HepG2 (cell line): ENCODE measurements around the gene GGCT. TPM values are rescaled to one million over a fixed set of nuclear protein-coding genes. Genes with fewer than 3 reads are reported as not detected.

Source experiments
- ATF7 ChIP-seq, 2 experiments: fragments of 450-650 bp in 1 of 2; sonication (generic) in 1 of 2; formaldehyde crosslinking in 1 of 2; IDR thresholded peaks; 2 replicates each; pipeline versions ENCODE4 v1.4.0 to v1.6.1; 2016 to 2020; ENCODE audit warnings: antibody characterized with exemption in 1 of 2, mild to moderate bottlenecking in 1 of 2, missing genetic modification reagents in 1 of 2
- GZF1 ChIP-seq: sonication (generic); formaldehyde crosslinking; IDR thresholded peaks from 2 replicates; pipeline ENCODE4 v1.5.1; 2020; ENCODE audit warnings: mild to moderate bottlenecking, missing genetic modification reagents
- HMGA1 ChIP-seq: sonication (generic); formaldehyde crosslinking; conservative IDR thresholded peaks from 2 replicates; pipeline ENCODE4 v1.4.0; 2020; ENCODE audit warnings: missing genetic modification reagents
- HOXA3 ChIP-seq: sonication (generic); formaldehyde crosslinking; IDR thresholded peaks from 2 replicates; pipeline ENCODE4 v1.5.0; 2020; ENCODE audit warnings: missing genetic modification reagents
- MAZ ChIP-seq, 2 experiments: sonication (generic) in 1 of 2; formaldehyde crosslinking in 1 of 2; IDR thresholded peaks; 2 replicates each; pipeline versions ENCODE4 v1.5.0 to v1.6.1; 2012 to 2020; ENCODE audit warnings: low read depth in 2 of 2, mild to moderate bottlenecking in 2 of 2, borderline replicate concordance in 1 of 2, improper control_type of control experiment in 1 of 2, low read length in 1 of 2, missing genetic modification reagents in 1 of 2, moderate library complexity in 1 of 2
- RNF2 ChIP-seq: fragments of 450-650 bp; conservative IDR thresholded peaks from 2 replicates; pipeline ENCODE4 v1.6.1; 2016; ENCODE audit warnings: low read depth
- SALL2 ChIP-seq: sonication (generic); formaldehyde crosslinking; IDR thresholded peaks from 2 replicates; pipeline ENCODE4 v1.8.1; 2023; ENCODE audit warnings: mild to moderate bottlenecking, missing genetic modification reagents, inconsistent platforms
- SIN3B ChIP-seq: fragments of 150-350 bp; IDR thresholded peaks from 2 replicates; pipeline ENCODE4 v1.6.1; 2014; ENCODE audit warnings: low read length
- SRSF4 ChIP-seq: fragments of 200-400 bp; formaldehyde crosslinking; IDR thresholded peaks from one replicate; pipeline ENCODE4 v1.6.1; 2018; ENCODE audit warnings: mild to moderate bottlenecking, low read depth, low read length, moderate library complexity; ENCODE audit not compliant: poor library complexity, severe bottlenecking
- TOPORS ChIP-seq: sonication (generic); formaldehyde crosslinking; IDR thresholded peaks from 2 replicates; pipeline ENCODE4 v1.8.0; 2023; ENCODE audit warnings: mild to moderate bottlenecking, missing genetic modification reagents
- XRCC5 ChIP-seq: fragments of 200-400 bp; formaldehyde crosslinking; optimal IDR thresholded peaks from 2 replicates; pipeline ENCODE3; 2017; ENCODE audit warnings: mild to moderate bottlenecking, low read length
- ZMYM3 ChIP-seq: sonication (generic); formaldehyde crosslinking; IDR thresholded peaks from 2 replicates; pipeline ENCODE4 v1.5.1; 2020; ENCODE audit warnings: mild to moderate bottlenecking, missing genetic modification reagents
- ZNF138 ChIP-seq: sonication (generic); formaldehyde crosslinking; IDR thresholded peaks from 2 replicates; pipeline ENCODE4 v1.5.0; 2020; ENCODE audit warnings: mild to moderate bottlenecking, low read depth, missing genetic modification reagents
- ZNF207 ChIP-seq: fragments of 450-650 bp; IDR thresholded peaks from 2 replicates; pipeline ENCODE4 v1.6.1; 2016; ENCODE audit warnings: antibody characterized with exemption, borderline replicate concordance
- ZNF34 ChIP-seq: sonication (generic); formaldehyde crosslinking; IDR thresholded peaks from 2 replicates; pipeline ENCODE4 v1.4.0; 2020; ENCODE audit warnings: mild to moderate bottlenecking, missing genetic modification reagents, borderline replicate concordance
- ZNF687 ChIP-seq: sonication (generic); formaldehyde crosslinking; IDR thresholded peaks from 2 replicates; pipeline ENCODE4 v1.5.1; 2020; ENCODE audit warnings: mild to moderate bottlenecking, missing genetic modification reagents, moderate library complexity
- ZNF766 ChIP-seq: sonication (generic); formaldehyde crosslinking; IDR thresholded peaks from 2 replicates; pipeline ENCODE4 v1.5.0; 2020; ENCODE audit warnings: missing genetic modification reagents, borderline replicate concordance
- ZNF788 ChIP-seq: sonication (generic); formaldehyde crosslinking; IDR thresholded peaks from 2 replicates; pipeline ENCODE4 v1.5.0; 2020; ENCODE audit warnings: mild to moderate bottlenecking, missing genetic modification reagents, borderline replicate concordance
- ZSCAN25 ChIP-seq: sonication (generic); formaldehyde crosslinking; IDR thresholded peaks from 2 replicates; pipeline ENCODE4 v1.8.0; 2022; ENCODE audit warnings: mild to moderate bottlenecking, missing genetic modification reagents
- polyA plus RNA-seq, 8 experiments: library from polyadenylated mRNA; depleted of rRNA in 3 of 8; stranded (reverse) in 7 of 8; unstranded in 1 of 8; fragments of >200 nt; fragmentation: Illumina TruSeq in 4 of 8; extraction: Trizol in 4 of 8; gene quantifications; 2 replicates each; pipeline versions ENCODE4 v1.2.1 to v1.2.3, GENCODE V29; 2011 to 2016; ENCODE audit warnings: low read depth in 4 of 8, missing spikeins in 1 of 8, mixed read lengths in 1 of 8; ENCODE audit not compliant: insufficient read depth in 1 of 8
- total RNA-seq, 5 experiments: library from RNA; depleted of rRNA; stranded (reverse); fragments of >200 nt; fragmentation: Illumina TruSeq; extraction: Trizol; gene quantifications; 2 replicates each; pipeline ENCODE4 v1.2.3, GENCODE V29; 2016; ENCODE audit warnings: low read depth in 1 of 5
- TF ChIP-seq, protein P1 (sequence below): IDR thresholded peaks from 2 replicates; pipeline ENCODE4 v1.6.1; 2016; ENCODE audit warnings: control low read depth
- TF ChIP-seq, protein P2 (sequence below), 2 experiments: sonication (generic) in 1 of 2; formaldehyde crosslinking in 1 of 2; IDR thresholded peaks; 2 replicates each; pipeline versions ENCODE4 v1.4.0 to v1.6.1; 2018 to 2020; ENCODE audit warnings: missing genetic modification reagents in 2 of 2, borderline replicate concordance in 1 of 2, low read depth in 1 of 2, mild to moderate bottlenecking in 1 of 2, missing biosample characterization in 1 of 2

GGCT gene
- total and polyA plus RNA-seq, 2 of the 13 experiments (the other 11 are each of a cell fraction or from before 2014, with no cell fraction given), result 19.5 to 78.3 TPM

- TF ChIP-seq ZNF687 (CRISPR knock-in tag) (peak; percentile 92), RNF2 (no peak), ZNF207 (no peak), ZNF788 (peak; percentile 85), ZNF34 (0 out of 2 replicates have a peak, but pooled peaks have one; percentile 71), HOXA3 (CRISPR knock-in tag) (peak; percentile 55; the same call in 1 of the 2 replicates), SIN3B (no peak), SALL2 (no peak), ZNF138 (CRISPR knock-in tag) (0 out of 2 replicates have a peak, but pooled peaks have one; percentile 31), ZSCAN25 (0 out of 2 replicates have a peak, but pooled peaks have one; percentile 35), TOPORS (CRISPR knock-in tag) (peak; percentile 50; the same call in 1 of the 2 replicates), ZMYM3 (CRISPR knock-in tag) (0 out of 2 replicates have a peak, but pooled peaks have one; percentile 44), GZF1 (CRISPR knock-in tag) (0 out of 2 replicates have a peak, but pooled peaks have one; percentile 9), SRSF4 (no peak), ATF7 (IDR thresholded peaks at IDR 0.05) (no peak), ATF7 (CRISPR knock-in tag; IDR thresholded peaks at IDR 0.05) (no peak), ZNF766 (CRISPR knock-in tag) (no peak), HMGA1 (CRISPR knock-in tag) (no peak), XRCC5 (peak; percentile 18), MAZ (IDR thresholded peaks at IDR 0.05; ENCODE audit: borderline replicate concordance, low read depth, low read length) (peak; percentile 49; the same call in 1 of the 2 replicates), MAZ (CRISPR knock-in tag; IDR thresholded peaks at IDR 0.05; ENCODE audit: low read depth) (peak; percentile 78; the same call in 1 of the 2 replicates)
- TF ChIP-seq, protein P1, sequence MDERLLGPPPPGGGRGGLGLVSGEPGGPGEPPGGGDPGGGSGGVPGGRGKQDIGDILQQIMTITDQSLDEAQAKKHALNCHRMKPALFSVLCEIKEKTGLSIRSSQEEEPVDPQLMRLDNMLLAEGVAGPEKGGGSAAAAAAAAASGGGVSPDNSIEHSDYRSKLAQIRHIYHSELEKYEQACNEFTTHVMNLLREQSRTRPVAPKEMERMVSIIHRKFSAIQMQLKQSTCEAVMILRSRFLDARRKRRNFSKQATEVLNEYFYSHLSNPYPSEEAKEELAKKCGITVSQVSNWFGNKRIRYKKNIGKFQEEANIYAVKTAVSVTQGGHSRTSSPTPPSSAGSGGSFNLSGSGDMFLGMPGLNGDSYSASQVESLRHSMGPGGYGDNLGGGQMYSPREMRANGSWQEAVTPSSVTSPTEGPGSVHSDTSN (CRISPR knock-in tag), result peak; percentile 38; the same call in 1 of the 2 replicates
- TF ChIP-seq, protein P2, sequence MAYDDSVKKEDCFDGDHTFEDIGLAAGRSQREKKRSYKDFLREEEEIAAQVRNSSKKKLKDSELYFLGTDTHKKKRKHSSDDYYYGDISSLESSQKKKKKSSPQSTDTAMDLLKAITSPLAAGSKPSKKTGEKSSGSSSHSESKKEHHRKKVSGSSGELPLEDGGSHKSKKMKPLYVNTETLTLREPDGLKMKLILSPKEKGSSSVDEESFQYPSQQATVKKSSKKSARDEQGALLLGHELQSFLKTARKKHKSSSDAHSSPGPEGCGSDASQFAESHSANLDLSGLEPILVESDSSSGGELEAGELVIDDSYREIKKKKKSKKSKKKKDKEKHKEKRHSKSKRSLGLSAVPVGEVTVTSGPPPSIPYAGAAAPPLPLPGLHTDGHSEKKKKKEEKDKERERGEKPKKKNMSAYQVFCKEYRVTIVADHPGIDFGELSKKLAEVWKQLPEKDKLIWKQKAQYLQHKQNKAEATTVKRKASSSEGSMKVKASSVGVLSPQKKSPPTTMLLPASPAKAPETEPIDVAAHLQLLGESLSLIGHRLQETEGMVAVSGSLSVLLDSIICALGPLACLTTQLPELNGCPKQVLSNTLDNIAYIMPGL (CRISPR knock-in tag; IDR thresholded peaks at IDR 0.05; ENCODE audit: borderline replicate concordance in 1 of 2, low read depth in 1 of 2), result peak; percentile 77 to 78; a peak in 3 of 4 replicates
Measured at GRCh38 chr7:30504301-30505173, at the start of gene GGCT (continued).
